GM21723 (cell line): ENCODE data around the gene SAMD11.
"Not testable (repeated sequence)": the region's sequence is repeated elsewhere in the genome, so short reads cannot be mapped to it uniquely, and the experiment has no call there.

Experiments used
- ATAC-seq: cut with Tn5 transposase; IDR thresholded peaks from one replicate; pipeline ENCODE4 v1.9.1; 2021; ENCODE audit warnings: mild to moderate bottlenecking, moderate library complexity; ENCODE audit not compliant: unreplicated experiment

SAMD11 gene, protein sequence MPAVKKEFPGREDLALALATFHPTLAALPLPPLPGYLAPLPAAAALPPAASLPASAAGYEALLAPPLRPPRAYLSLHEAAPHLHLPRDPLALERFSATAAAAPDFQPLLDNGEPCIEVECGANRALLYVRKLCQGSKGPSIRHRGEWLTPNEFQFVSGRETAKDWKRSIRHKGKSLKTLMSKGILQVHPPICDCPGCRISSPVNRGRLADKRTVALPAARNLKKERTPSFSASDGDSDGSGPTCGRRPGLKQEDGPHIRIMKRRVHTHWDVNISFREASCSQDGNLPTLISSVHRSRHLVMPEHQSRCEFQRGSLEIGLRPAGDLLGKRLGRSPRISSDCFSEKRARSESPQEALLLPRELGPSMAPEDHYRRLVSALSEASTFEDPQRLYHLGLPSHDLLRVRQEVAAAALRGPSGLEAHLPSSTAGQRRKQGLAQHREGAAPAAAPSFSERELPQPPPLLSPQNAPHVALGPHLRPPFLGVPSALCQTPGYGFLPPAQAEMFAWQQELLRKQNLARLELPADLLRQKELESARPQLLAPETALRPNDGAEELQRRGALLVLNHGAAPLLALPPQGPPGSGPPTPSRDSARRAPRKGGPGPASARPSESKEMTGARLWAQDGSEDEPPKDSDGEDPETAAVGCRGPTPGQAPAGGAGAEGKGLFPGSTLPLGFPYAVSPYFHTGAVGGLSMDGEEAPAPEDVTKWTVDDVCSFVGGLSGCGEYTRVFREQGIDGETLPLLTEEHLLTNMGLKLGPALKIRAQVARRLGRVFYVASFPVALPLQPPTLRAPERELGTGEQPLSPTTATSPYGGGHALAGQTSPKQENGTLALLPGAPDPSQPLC

GRCh38 chr1:923131-923990, at the start of gene SAMD11:
Gene SAMD11 (plus strand): TSS chr1:923923. CDS start chr1:924432, 509 bp downstream.
- no peak for ATAC-seq

DNA sequence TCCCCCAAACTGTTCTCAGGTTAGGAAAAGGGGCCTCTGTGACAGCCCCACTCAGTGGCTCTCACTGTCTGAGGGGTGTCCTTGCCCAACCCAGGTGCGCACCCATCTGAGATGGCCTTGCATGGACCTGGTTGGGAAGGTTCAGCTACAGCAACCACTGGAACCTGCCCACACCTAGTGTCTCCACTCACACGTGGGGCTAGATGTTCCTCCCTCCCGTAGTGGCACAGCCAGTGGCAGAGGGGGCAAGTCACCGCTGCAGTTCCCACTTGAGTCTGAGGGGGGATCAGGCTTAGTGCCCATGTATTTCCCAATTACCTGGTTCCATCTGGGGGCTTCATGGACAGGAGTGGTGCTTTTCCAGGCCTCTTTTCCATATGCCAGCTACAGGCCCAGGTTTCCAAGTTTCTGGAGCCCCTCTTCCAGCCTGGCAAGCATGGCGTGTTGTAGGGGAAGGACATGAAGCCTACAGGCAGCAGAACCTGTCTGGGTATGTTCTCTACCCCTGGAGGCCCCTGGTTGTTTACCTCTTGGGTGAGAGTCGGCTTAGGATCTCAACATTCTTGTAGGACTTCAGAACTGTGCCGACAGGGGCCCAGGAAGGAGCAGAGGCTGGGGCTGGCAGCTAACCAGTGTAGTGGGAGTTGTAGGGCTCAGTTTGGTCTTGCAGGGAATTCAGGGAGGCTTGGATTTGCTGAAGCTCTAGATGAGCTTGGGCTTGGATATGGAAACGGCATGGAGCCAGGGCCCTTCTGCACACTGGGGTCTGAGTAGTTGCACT, 47.1 kb upstream of the SAMD11 start:
- ATAC-seq, result not testable (repeated sequence)

DNA sequence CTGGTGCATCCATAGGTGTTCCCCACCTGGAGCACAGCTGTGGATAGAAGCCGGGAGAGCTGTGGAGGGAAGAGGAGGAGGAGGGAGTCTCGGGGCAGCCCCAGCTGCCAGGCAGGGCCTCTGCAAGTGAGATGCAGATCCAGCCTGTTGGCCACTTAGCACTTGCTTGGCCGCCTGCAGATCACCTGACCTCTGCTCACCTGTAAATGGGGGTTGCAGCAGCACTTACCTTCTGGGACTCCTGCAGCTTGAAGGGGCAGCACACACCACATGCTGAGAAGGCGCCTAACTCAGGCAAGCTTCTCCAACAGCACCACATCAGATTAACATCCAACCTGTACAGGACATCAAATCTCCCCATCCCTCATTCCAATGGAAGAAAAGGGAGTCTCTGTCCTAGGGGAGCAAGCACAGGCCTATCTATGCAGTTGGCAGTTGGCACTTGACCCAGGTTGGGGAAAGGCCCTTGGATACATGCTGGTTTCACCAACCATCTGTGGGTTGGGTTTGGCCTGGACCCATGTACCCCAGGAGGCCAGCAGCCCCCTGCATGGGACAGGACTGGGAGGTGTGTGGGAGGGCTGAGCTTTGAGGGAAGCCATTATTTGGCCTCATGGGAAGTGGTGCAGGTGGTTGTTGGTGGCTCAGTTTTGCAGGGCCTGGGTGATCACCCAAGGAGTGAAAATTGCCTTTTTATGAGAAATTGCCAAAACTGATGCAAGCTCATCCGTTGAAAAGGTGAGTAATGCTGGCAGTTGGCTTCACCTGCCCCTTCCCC, 46.3 kb upstream of the SAMD11 start:
- ATAC-seq, result not testable (repeated sequence)

- ATAC-seq, result not testable (repeated sequence)
Measured at GRCh38 chr1:880511-880910, 43.2 kb upstream of the SAMD11 start.

DNA sequence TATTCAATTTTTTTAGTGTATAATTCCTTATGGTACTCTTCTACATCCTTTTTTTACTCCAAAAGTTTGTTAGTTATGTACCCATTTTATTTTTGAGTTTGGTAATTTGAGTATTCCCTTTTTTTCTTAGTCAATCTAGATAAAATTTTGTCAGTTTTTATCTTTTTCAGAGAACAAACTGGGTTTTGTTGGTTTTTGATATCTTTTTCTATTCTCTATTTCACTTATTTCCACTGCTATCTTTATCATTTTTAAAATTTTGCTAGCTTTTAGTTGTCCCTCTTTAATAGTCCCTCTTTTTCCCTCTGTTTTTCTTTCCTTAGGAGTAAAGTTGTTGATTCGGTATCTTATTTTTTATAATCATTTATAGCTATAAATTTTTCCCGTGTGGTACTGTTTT, 42.8 kb upstream of the SAMD11 start:
- ATAC-seq, result not testable (repeated sequence)

DNA sequence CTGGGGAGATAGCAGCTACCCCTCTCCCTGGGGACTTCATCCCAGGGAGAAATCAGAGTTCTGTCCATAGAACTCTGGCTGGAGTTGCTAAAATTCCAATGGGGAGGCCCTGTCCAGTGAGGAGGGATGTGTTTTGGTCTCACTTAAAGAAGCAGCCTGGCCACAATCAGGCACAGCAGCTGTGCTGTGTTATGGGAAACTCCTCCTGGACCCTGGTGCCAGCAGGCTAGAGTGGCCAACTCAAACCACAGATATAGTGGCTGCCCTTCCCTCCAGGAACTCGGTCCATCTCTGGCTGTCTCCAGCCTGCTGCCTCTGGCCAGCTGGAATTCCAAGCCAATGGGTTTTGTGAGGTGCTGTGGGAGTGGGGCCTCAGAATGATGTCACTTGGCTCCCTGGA, 37.4 kb upstream of the SAMD11 start:
- ATAC-seq, result no peak

DNA sequence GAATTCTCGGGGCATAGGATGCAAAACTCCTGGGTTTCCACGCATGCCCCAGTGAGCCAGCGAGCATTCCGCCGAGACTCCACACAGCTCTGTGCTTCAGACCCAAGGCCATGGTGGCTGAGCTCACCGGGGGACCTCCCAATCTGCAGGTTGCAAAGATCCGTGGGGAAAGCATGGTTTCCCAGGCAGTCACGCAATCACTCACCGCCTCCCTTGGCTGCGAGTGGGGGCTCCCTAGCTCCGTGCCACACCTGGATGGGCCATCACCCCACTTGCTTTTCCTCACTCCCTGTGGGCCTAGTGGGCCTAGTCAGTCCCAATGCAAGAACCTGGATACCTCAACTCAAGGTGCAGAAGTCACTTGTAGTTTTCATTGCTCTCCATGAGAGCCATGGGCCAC, 37.0 kb upstream of the SAMD11 start:
- no peak for ATAC-seq

DNA sequence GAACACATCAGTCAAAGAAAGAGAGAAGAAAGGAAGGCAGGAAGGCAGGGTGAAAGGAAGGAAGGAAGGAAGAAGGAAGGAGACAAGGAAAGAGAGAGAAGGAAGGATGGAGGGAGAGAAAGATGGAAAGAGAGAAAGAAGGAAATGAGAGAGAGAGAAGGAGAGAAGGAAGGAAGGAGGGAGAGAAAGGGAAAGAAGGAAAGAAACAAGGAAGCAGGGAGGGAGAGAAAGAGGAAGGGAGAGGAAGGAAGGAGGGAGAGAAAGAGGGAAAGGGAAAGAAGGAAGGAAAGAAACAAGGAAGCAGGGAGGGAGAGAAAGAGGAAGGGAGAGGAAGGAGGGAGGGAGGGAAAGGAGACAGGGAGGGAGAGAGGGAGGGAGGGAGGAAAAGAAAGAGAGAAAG, 35.4 kb upstream of the SAMD11 start:
- ATAC-seq, result no peak

- not testable (repeated sequence) for ATAC-seq
Measured at GRCh38 chr1:889774-890173, 33.9 kb upstream of the SAMD11 start.

GRCh38 chr1:890234-890633, 33.5 kb upstream of the SAMD11 start:
- ATAC-seq, result not testable (repeated sequence)

DNA sequence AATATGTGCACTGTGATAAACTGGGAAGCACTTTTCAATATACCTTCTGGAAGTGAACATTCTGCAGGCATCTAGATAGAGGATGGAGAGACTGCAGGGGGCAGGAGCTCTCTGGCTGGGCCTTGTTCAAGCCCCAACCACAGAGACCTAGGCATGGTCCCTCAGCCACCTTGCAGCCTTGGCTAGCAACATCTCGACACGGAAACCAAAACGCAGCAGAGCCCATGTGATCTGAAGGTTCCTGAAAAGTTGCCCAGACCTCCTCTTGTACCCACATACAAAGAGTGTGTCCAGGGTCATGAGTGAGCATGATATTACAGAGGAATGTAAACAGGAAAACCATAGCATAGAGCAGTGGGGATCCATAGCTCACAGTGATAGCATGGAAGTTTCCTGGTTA, 33.1 kb upstream of the SAMD11 start:
- no peak for ATAC-seq

GRCh38 chr1:897226-897625, 26.5 kb upstream of the SAMD11 start:
- ATAC-seq, result no peak

DNA sequence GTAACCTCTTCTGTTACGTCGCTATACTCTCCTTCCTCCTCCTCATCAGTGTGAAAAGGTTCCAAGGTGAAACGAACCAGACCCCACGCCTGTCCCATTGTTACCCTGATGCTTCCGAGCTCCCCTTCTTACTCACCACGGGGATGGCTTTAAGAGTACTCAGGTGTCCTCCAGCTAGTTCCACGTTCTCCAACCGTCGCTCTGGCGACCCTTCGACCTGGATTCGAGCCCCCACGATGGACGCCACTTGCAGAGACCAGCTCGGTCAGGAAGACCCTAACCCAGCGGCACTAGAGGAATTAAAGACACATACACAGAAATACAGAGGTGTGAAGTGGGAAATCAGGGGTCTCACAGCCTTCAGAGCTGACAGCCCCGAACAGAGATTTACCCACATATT, 25.8 kb upstream of the SAMD11 start:
- not testable (repeated sequence) for ATAC-seq

DNA sequence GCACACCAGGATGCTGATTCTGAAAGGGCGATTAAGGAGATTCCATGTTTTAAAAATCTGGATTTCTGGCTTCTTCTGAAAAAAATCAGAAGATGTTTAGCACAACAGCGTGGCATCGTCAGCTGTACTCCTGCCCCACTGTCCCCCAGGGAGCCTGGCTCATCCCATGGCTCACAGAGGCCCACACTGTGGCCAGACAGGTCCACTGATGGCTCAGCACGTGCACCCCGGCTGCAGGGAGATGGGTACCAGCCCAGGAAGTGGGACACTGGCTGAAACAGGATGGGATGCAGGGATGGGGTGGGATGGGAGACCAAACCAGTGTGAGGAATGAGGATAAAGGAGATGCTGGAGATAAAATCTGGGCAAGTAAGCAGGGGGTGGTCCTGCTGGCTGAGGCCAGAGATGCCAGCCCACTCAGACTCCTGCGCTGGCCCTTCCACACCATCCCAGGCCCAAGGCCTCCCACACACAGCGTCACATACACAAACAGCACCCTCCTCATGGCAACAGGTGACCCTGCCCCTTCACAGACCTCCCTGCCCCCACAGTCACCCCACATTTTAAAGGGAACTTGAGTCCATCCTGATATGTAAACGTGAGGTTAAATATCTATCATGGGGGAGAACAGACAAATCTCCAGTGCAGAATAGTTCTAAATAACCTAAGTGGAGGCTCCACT, 23.9 kb upstream of the SAMD11 start:
- no peak for ATAC-seq

DNA sequence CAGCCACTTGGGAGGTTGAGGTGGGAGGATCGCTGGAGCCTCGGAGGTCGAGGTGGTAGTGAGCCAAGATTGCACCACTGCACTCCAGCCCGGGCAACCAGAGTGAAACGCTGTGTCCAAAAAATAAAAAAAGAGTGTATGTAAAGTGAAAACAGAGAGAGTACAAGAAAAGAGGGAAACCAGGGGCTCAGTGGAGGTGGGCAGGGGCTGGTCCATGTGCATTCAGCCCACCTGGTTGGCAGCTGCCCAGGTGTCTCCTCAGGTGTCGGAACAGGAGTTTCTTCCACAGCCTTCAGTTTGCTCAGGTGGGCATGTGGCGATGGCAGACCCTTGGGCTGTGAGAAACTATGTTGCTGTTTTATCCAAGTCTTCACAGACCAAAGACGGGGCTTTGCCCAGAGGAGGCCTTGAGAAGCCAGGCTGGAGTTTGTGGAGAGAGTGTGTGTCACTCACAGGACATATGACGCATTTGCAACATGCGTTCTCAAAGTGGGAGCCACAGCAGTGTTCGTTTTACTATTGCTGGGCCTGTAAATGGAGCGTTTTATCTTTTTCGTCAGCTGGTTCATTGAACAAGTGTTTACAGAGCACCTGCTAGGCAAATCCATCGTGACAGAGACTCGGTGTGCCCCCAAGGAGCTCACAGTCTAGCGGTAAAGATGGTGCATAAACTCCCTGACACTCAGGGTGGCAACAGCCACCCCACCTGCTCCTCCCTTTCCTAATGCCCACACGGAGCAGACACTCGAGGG, 22.4 kb upstream of the SAMD11 start:
- ATAC-seq, result no peak

DNA sequence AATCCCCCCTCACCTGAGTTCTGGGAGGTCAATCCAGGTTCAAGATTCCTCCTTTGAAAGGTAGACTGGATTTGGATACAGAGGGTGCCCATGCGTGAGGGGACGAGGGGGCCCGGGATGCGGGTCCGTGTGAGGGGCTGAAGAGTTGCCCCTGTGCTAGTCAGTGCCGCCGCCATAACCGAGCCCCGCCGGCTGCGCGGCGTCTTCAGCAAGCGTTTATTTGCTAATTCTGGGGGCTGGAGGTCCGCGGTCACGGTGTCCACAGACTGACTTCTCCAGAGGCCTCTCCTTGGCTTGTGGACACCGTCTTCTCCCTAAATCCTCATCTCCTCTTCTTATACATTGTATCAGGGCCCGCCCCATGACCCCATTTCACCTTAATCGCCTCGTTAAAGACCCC, 20.9 kb upstream of the SAMD11 start:
- ATAC-seq, result no peak

DNA sequence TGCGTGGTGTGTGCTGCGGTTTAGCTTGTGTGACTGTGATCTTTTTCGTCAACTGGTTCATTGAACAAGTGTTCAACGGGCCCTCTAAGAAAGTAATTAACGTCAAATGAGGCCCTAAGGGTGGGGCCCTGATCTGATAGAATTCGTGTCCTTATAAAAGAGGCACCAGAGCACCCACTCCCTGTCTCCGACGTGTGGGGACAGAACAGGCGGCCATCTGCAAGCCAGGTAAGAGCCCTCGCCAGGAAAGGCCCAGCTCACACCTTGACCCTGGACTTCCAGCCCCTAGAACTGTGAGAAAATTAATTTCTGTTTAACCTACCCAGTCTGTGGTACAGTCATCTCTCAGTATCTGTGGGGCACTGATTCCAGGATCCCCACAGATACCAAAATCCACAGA, 20.4 kb upstream of the SAMD11 start:
- no peak for ATAC-seq

DNA sequence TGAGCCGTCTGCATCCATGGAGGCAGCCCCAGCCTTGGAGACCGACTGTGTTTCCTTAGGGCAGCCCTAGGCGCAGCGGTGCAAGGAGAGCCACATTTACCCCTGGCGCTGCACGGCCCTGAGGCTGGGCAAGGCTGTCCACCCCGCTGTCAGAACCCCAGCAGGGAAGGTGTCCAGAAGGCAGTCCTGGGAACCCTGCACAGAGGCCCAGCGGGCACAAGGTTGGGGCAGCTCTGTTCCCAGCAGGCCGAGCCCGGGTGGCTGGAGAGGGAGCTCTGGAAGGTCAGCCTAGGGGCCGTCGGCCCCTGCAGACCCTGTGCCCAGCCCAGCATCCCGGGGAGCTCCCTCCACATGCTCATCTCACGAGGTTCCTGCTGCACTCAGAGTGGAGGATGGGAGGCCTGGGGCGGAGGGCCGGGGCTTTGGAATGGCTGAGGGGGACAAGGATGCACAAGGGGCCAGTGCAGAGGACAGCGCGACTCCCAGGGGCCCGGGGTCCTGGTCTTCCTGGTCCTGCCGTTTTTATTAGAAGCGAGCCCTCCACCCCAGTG, 19.9 kb upstream of the SAMD11 start:
- ATAC-seq, result no peak
